WI38 (cell line): ENCODE data around the gene SNX11.

ENCODE experiments used
- H3K4me3 ChIP-seq: 2 replicates; pipeline ENCODE4 v1.5.1; 2011; ENCODE audit warnings: low read depth, mild to moderate bottlenecking, control low read depth, low read length
- TF ChIP-seq, protein P1 (sequence below): IDR thresholded peaks from 2 replicates; pipeline ENCODE4 v1.5.1; 2012; ENCODE audit warnings: low read depth, mild to moderate bottlenecking, control low read depth, low read length

The SNX11 gene

DNA sequence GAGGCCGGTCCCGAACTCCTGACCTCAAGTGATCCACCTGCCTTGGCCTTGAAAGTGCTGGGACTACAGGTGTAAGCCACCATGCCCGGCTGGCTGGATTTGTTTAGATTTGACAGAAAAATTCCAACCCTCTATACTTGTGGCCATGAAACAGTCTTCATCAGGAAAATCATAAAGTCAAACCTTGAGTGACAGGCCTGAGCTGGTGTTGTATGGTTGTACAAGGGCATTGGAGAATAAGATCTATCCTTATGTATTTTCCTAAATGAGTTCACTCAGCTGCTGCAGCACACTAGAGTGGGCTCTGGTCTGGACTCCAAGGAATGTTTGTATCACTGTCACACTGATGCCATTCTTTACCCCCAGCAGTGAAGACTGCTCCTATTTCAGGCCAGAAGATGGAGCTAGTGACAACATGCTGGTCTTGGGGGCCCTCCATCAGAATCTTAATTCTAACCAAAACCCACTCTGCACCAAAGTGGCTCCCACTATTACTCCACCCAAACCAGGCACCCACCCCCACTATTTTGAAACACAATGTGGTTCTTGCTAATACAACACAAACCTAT, 27.4 kb downstream of the SNX11 start:
- H3K4me3 ChIP-seq: no peak overlapping the region
- TF ChIP-seq, protein P1, sequence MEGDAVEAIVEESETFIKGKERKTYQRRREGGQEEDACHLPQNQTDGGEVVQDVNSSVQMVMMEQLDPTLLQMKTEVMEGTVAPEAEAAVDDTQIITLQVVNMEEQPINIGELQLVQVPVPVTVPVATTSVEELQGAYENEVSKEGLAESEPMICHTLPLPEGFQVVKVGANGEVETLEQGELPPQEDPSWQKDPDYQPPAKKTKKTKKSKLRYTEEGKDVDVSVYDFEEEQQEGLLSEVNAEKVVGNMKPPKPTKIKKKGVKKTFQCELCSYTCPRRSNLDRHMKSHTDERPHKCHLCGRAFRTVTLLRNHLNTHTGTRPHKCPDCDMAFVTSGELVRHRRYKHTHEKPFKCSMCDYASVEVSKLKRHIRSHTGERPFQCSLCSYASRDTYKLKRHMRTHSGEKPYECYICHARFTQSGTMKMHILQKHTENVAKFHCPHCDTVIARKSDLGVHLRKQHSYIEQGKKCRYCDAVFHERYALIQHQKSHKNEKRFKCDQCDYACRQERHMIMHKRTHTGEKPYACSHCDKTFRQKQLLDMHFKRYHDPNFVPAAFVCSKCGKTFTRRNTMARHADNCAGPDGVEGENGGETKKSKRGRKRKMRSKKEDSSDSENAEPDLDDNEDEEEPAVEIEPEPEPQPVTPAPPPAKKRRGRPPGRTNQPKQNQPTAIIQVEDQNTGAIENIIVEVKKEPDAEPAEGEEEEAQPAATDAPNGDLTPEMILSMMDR: no peak

DNA sequence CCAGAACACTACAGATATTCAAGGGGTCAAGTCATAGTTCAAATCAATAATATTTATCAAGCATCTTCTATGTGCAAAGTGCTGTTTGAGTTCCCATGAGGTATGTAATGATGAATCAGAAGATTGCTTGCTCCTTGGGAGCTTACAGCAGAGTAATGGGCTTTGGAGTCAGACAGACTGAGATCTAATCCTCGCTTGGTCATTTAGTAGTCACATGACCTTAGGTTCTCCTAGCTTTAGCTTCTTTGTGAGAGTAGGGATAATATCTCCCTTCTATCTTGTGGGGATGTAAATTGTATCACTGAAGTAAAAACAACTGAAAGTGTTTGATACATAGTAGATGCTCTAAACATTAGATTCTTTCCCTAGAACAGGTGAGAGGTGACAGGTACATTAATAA, 30.1 kb downstream of the SNX11 start:
- no peak overlapping the region for H3K4me3 ChIP-seq
- TF ChIP-seq, protein P1: no peak

DNA sequence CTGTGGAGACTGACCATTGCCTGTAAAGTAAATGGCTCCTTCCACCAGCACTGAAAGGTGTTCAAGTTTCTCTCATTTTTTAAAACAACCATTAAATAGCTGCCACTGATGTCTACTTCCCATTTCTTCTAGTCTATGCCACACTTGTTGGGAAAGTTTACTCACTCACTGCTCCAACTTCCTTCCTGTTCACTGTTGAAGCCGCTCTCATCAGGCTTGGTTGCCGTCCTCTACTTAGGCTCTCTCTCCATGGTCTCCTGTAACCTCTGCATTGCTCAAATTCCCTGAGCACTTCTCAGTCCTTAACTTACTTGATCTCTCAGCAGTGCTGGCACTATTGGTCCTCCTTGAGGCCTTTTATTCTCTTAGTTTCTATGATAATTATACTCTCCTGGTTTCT, 32.4 kb downstream of the SNX11 start:
- no peak overlapping the region for H3K4me3 ChIP-seq
- TF ChIP-seq, protein P1: no peak

DNA sequence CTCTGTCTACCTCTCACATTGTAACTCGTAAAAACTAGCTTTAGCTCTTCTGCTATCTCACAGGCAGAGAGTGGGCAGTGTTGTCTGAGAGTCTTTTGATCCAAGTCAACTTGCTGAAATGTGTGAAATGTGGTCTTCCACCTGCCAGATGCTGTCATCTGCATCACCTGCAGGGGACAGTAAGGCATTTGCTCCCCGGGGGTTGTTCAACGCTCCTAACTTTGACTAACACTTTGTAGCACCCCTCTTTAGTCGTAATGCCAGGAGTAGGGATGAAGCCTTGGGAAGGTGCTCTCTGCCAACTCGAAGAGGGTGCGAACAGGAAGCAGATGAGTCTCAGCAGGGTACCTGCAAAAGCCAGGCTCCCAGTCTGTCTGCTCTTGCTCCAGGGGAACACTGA, 36.1 kb downstream of the SNX11 start:
- no peak overlapping the region for H3K4me3 ChIP-seq
- TF ChIP-seq, protein P1: no peak

DNA sequence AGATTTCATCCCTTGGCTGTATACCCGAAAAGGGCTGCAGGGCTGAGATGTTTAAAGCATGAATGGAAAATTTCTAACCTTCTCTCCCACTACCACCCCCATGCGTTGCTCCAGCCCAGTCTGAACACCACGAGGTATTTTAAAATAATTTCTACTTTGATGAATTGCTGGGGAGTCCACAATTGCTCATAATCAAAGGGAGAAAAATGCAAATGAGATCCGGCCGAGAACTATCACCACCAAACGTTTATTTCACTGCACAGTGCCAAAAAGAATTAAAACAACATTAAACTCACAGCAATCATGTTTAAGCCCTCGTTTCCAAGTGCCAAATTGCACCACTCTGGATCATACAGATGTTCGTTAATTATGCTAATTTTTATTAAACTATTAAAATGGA, 36.7 kb downstream of the SNX11 start:
- no peak overlapping the region for H3K4me3 ChIP-seq
- TF ChIP-seq, protein P1: no peak

DNA sequence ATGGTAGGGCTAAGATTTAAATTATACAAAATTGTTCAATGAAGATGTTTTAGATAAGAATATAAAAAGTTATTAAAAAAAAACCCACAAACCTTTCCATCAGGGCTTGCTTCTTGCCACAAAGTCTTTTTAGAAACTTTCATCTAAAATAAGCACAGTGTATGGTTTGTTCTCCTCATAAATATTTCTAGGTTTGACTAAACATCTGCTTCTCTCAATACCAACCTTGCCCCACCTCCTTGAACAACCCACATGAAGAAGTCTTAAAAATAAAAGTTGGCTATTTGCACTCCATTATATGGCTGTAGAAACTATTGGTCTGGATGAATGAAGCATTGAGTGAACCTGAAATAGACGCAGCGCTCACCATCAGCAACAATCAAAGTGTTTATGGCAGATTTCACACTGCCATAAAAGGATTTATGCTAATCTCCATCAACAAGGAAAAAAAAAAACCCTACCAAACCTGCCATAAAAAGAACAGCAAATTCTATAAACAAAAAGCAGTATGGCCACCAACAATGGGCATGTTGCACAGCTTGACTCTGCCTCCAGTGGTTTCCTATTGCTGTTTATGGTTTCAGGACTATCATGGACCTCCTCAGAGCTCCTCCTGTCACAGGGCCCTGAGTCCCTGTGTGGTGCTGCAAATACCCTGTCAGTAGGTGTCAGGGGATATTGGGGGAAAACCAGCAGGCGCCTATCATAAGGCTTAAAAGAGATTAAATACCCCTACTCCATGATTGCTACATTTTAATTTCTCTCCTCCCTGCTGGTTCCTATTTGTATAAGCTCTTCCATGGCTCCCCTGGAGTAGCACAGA, 37.6 kb downstream of the SNX11 start:
- H3K4me3 ChIP-seq: no peak overlapping the region
- TF ChIP-seq, protein P1: no peak

DNA sequence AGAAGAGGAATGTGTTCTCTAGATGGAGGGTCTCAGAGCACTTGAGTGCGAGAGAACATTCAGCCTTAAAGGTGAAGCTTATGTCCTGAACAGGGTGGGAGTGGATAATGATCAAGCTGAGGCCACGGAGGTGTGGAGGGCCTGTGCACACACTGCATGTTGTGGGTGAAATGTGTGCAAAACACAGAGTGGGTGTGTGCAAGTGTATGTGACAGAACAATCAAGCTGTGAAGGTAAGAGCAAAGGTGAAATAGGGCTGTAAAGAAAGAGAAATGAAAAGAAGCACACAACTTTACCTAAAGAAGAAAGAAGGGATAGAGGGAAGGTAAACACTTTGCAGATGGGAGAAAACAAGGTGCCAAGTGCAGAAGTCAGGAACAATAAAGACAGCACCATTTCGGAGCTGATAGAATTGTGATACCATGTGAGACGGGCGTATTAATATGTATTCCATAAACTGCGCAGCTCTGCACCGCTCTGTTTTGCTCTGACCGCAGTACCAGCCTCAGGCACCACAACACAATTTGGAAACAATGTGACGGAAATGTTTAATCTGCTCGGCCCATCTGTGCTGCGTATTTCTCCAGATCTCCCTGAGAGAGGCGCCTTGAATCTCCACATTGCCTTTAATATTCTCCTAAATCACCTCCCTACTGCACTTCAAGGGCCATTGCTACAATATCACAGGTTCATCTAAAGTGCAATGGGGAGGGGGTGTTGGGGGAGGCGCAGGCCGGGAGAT, 40.6 kb downstream of the SNX11 start:
- no peak overlapping the region for H3K4me3 ChIP-seq
- TF ChIP-seq, protein P1: no peak
